Measurements from ENCODE around the gene GTF3C1. TPM values are rescaled to one million over a fixed set of nuclear protein-coding genes. Genes with fewer than 3 reads are reported as not detected.

The GTF3C1 gene
- total RNA-seq, 1 experiment from 2014 or later, result 38.1 TPM

- intact Hi-C loops (cut with micrococcal nuclease), result no loop called here
- H3K9me3 Mint-ChIP-seq (ENCODE audit: unreplicated experiment), result peaks cover 10% of the 10 kb centered on the region
- no TSS peak for BruUV-seq (replicated peaks)
- no peaks in the 10 kb centered on the region for H3K36me3 Mint-ChIP-seq (ENCODE audit: insufficient read depth, unreplicated experiment)
- H3K27me3 Mint-ChIP-seq (ENCODE audit: insufficient read depth, unreplicated experiment), result no peaks in the 10 kb centered on the region
- H3K27ac Mint-ChIP-seq (ENCODE audit: low read depth, unreplicated experiment), result no peak overlapping the region
- TF ChIP-seq CTCF (IDR thresholded peaks at IDR 0.05; ENCODE audit: unreplicated experiment), result no peak
- ChIA-PET CTCF (interaction anchor here (0.6 to 0.8 kb wide), 2 partner anchors 27 to 280 kb away, joined by 3 read pairs; no protein-coding TSS in a partner anchor), POLR2A (no interaction called here)
- H3K4me1 Mint-ChIP-seq (ENCODE audit: insufficient read depth, unreplicated experiment), result peaks cover 9% of the 10 kb centered on the region
- no peak overlapping the region for H3K4me3 Mint-ChIP-seq (ENCODE audit: unreplicated experiment)
- peak; percentile 87 for DNase-seq (ENCODE audit: unreplicated experiment)
Measured at GRCh38 chr16:27426423-27427408, 123.0 kb downstream of the GTF3C1 start.

- H3K36me3 Mint-ChIP-seq (ENCODE audit: insufficient read depth, unreplicated experiment), result no peaks in the 10 kb centered on the region
- intact Hi-C loops (cut with micrococcal nuclease), result no loop called here
- CTCF ChIA-PET, result no interaction called here
- no peak for DNase-seq (ENCODE audit: unreplicated experiment)
- POLR2A ChIA-PET, result no interaction called here
- no peak overlapping the region for H3K4me3 Mint-ChIP-seq (ENCODE audit: unreplicated experiment)
- H3K9me3 Mint-ChIP-seq (ENCODE audit: unreplicated experiment), result peaks cover 14% of the 10 kb centered on the region
- no TSS peak for BruUV-seq (replicated peaks)
- no peak for TF ChIP-seq CTCF (IDR thresholded peaks at IDR 0.05; ENCODE audit: unreplicated experiment)
- H3K4me1 Mint-ChIP-seq (ENCODE audit: insufficient read depth, unreplicated experiment), result peaks cover 9% of the 10 kb centered on the region
- no peaks in the 10 kb centered on the region for H3K27me3 Mint-ChIP-seq (ENCODE audit: insufficient read depth, unreplicated experiment)
- H3K27ac Mint-ChIP-seq (ENCODE audit: low read depth, unreplicated experiment), result no peak overlapping the region
Measured at GRCh38 chr16:27425961-27426360, 123.8 kb downstream of the GTF3C1 start.

- Mint-ChIP-seq H3K27me3 (ENCODE audit: insufficient read depth, unreplicated experiment) (no peaks in the 10 kb centered on the region), H3K27ac (ENCODE audit: low read depth, unreplicated experiment) (no peak overlapping the region), H3K4me3 (ENCODE audit: unreplicated experiment) (no peak overlapping the region), H3K4me1 (ENCODE audit: insufficient read depth, unreplicated experiment) (peaks cover 9% of the 10 kb centered on the region), H3K9me3 (ENCODE audit: unreplicated experiment) (peaks cover 18% of the 10 kb centered on the region), H3K36me3 (ENCODE audit: insufficient read depth, unreplicated experiment) (no peaks in the 10 kb centered on the region)
- ChIA-PET POLR2A (no interaction called here), CTCF (no interaction called here)
- no TSS peak for BruUV-seq (replicated peaks)
- no peak for DNase-seq (ENCODE audit: unreplicated experiment)
- no peak for TF ChIP-seq CTCF (IDR thresholded peaks at IDR 0.05; ENCODE audit: unreplicated experiment)
- intact Hi-C loops (cut with micrococcal nuclease), result no loop called here
Measured at GRCh38 chr16:27424772-27425498, 124.8 kb downstream of the GTF3C1 start.

Data from MCF 10A (cell line).